ENCODE results near the gene SAP30BP. TPM values are rescaled to one million over a fixed set of nuclear protein-coding genes. Genes with fewer than 3 reads are reported as not detected.

Gene SAP30BP
- total RNA-seq, 1 experiment from 2014 or later, result 85.1 TPM

GRCh38 chr17:75722542-75723095 lies 55.5 kb downstream of the SAP30BP start:
- in situ Hi-C loops (cut with HindIII; ENCODE audit: low pct_unique_long_range_greater_than_20kb, low sequenced_read_pairs), result no loop called here
- DNase-seq (ENCODE audit: low read depth, low spot score), result no peak

- DNase-seq (ENCODE audit: low read depth, low spot score), result no peak
Observed at GRCh38 chr17:75723171-75723930, 56.2 kb downstream of the SAP30BP start.

GRCh38 chr17:75724016-75725003 lies 57.2 kb downstream of the SAP30BP start:
- in situ Hi-C loops (cut with HindIII; ENCODE audit: low pct_unique_long_range_greater_than_20kb, low sequenced_read_pairs), result no loop called here
- DNase-seq (ENCODE audit: low read depth, low spot score), result no peak

More at GRCh38 chr17:75723171-75723930, 56.2 kb downstream of the SAP30BP start:
- in situ Hi-C loops (cut with HindIII; ENCODE audit: low pct_unique_long_range_greater_than_20kb, low sequenced_read_pairs), result no loop called here

- in situ Hi-C loops (cut with HindIII; ENCODE audit: low pct_unique_long_range_greater_than_20kb, low sequenced_read_pairs), result no loop called here
Observed at GRCh38 chr17:75725504-75725903, 58.4 kb downstream of the SAP30BP start.

GRCh38 chr17:75727391-75727790 lies 60.3 kb downstream of the SAP30BP start:
- no peak for DNase-seq (ENCODE audit: low read depth, low spot score)
- in situ Hi-C loops (cut with HindIII; ENCODE audit: low pct_unique_long_range_greater_than_20kb, low sequenced_read_pairs), result no loop called here

More at GRCh38 chr17:75725504-75725903, 58.4 kb downstream of the SAP30BP start:
- no peak for DNase-seq (ENCODE audit: low read depth, low spot score)

GRCh38 chr17:75729351-75729750 lies 62.2 kb downstream of the SAP30BP start:
- DNase-seq (ENCODE audit: low read depth, low spot score), result no peak
- in situ Hi-C loops (cut with HindIII; ENCODE audit: low pct_unique_long_range_greater_than_20kb, low sequenced_read_pairs), result no loop called here

- no peak for DNase-seq (ENCODE audit: low read depth, low spot score)
- in situ Hi-C loops (cut with HindIII; ENCODE audit: low pct_unique_long_range_greater_than_20kb, low sequenced_read_pairs), result no loop called here
Observed at GRCh38 chr17:75730065-75730464, 62.9 kb downstream of the SAP30BP start.

- in situ Hi-C loops (cut with HindIII; ENCODE audit: low pct_unique_long_range_greater_than_20kb, low sequenced_read_pairs), result no loop called here
- no peak for DNase-seq (ENCODE audit: low read depth, low spot score)
Observed at GRCh38 chr17:75731086-75731715, 64.1 kb downstream of the SAP30BP start.

- no peak for DNase-seq (ENCODE audit: low read depth, low spot score)
- in situ Hi-C loops (cut with HindIII; ENCODE audit: low pct_unique_long_range_greater_than_20kb, low sequenced_read_pairs), result no loop called here
Observed at GRCh38 chr17:75731716-75732498, 64.8 kb downstream of the SAP30BP start.

GRCh38 chr17:75733471-75733870 lies 66.3 kb downstream of the SAP30BP start:
- in situ Hi-C loops (cut with HindIII; ENCODE audit: low pct_unique_long_range_greater_than_20kb, low sequenced_read_pairs), result no loop called here

GRCh38 chr17:75734674-75735294 lies 67.6 kb downstream of the SAP30BP start:
- in situ Hi-C loops (cut with HindIII; ENCODE audit: low pct_unique_long_range_greater_than_20kb, low sequenced_read_pairs), result no loop called here
- DNase-seq (ENCODE audit: low read depth, low spot score), result no peak

More at GRCh38 chr17:75733471-75733870, 66.3 kb downstream of the SAP30BP start:
- no peak for DNase-seq (ENCODE audit: low read depth, low spot score)

- DNase-seq (ENCODE audit: low read depth, low spot score), result no peak
- in situ Hi-C loops (cut with HindIII; ENCODE audit: low pct_unique_long_range_greater_than_20kb, low sequenced_read_pairs), result no loop called here
Observed at GRCh38 chr17:75736173-75736835, 69.2 kb downstream of the SAP30BP start.

GRCh38 chr17:75737133-75737962 lies 70.2 kb downstream of the SAP30BP start:
- in situ Hi-C loops (cut with HindIII; ENCODE audit: low pct_unique_long_range_greater_than_20kb, low sequenced_read_pairs), result no loop called here
- DNase-seq (ENCODE audit: low read depth, low spot score), result no peak

- no peak for DNase-seq (ENCODE audit: low read depth, low spot score)
- in situ Hi-C loops (cut with HindIII; ENCODE audit: low pct_unique_long_range_greater_than_20kb, low sequenced_read_pairs), result no loop called here
Observed at GRCh38 chr17:75738218-75738802, 71.2 kb downstream of the SAP30BP start.

GRCh38 chr17:75739174-75739573 lies 72.0 kb downstream of the SAP30BP start:
- in situ Hi-C loops (cut with HindIII; ENCODE audit: low pct_unique_long_range_greater_than_20kb, low sequenced_read_pairs), result no loop called here
- no peak for DNase-seq (ENCODE audit: low read depth, low spot score)
